Activated CD8-positive, alpha-beta memory T cell treated with anti-CD3 and anti-CD28 coated beads for 24 hours (primary cell): ENCODE measurements around the gene GJC2.

Source experiments
- DNase-seq: peaks from one replicate; pipeline ENCODE4 v3.0.0-alpha.2; 2020

GJC2 gene

GRCh38 chr1:228145463-228146416, 4.0 kb upstream of the GJC2 start:
- no peak for DNase-seq

GRCh38 chr1:228146417-228147150, 3.1 kb upstream of the GJC2 start:
- DNase-seq, result no peak

GRCh38 chr1:228147151-228147693, 2.5 kb upstream of the GJC2 start:
- DNase-seq, result no peak

- DNase-seq, result no peak
These were observed 2.0 kb upstream of the GJC2 start for GRCh38 chr1:228147768-228148167.

- no peak for DNase-seq
These were observed 1.4 kb upstream of the GJC2 start for GRCh38 chr1:228148196-228148861.

- no peak for DNase-seq
These were observed 760 bp upstream of the GJC2 start for GRCh38 chr1:228148935-228149405.

- no peak for DNase-seq
These were observed 360 bp downstream of the GJC2 start for GRCh38 chr1:228150120-228150460.

- DNase-seq, result no peak
These were observed 890 bp downstream of the GJC2 start for GRCh38 chr1:228150461-228151179.

- no peak for DNase-seq
These were observed 1.6 kb downstream of the GJC2 start for GRCh38 chr1:228151180-228151925.

GRCh38 chr1:228152097-228152917, 2.6 kb downstream of the GJC2 start:
- no peak for DNase-seq

GRCh38 chr1:228152918-228153258, 3.2 kb downstream of the GJC2 start:
- no peak for DNase-seq

GRCh38 chr1:228154021-228154669, 4.4 kb downstream of the GJC2 start:
- no peak for DNase-seq

GRCh38 chr1:228154670-228155571, 5.2 kb downstream of the GJC2 start:
- DNase-seq, result no peak

GRCh38 chr1:228155596-228156514, 6.1 kb downstream of the GJC2 start:
- no peak for DNase-seq

- no peak for DNase-seq
These were observed 6.8 kb downstream of the GJC2 start for GRCh38 chr1:228156515-228156881.

GRCh38 chr1:228156941-228157728, 7.4 kb downstream of the GJC2 start:
- no peak for DNase-seq

- DNase-seq, result no peak
These were observed 8.0 kb downstream of the GJC2 start for GRCh38 chr1:228157729-228158126.
